Activated CD8-positive, alpha-beta memory T cell treated with anti-CD3 and anti-CD28 coated beads, Interleukin-2, amount 50 U/mL, for 1 hour (primary cell): ENCODE measurements around the gene CGN.
"Not testable (repeated sequence)": the region's sequence is repeated elsewhere in the genome, so short reads cannot be mapped to it uniquely, and the experiment has no call there.

Source experiments
- DNase-seq: peaks from one replicate; pipeline ENCODE4 v3.0.0-alpha.2; 2020; ENCODE audit errors: extremely low read depth

The CGN gene

DNA sequence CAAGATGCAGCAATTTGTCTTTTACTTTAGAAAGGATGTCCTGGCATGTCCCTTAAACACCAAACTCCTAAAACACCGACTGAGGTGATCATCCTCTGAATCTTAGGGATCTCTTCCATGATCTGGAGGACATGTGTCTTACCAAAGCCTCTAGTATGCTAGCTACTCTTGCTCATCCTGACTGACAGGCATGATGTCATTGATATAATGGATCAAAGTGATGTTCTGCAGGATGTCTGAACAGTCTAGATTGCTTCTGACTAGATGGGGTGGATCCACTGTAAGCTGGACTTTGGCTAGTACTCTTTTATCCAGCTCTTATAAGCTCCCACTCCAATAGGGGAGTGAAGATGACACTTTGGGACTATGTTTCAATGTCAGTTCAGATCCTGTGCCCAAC is 11.3 kb upstream of the CGN start:
- DNase-seq, result no peak

DNA sequence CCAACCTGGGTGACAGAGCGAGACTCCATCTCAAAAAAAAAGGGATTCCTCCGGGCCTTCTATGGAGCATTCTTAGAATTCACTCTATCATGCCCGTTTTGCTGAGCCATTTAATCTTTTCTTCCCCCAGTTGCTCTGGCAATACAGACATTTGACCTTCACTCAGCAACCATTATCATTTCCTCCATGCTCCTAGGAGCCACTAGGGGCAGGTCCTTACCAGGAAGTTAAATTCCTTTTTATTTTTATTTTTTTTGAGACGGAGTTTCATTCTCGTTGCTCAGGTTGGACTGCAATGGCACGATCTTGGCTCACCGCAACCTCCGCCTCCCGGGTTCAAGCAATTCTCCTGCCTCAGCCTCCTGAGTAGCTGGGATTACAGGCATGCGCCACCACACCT is 9.7 kb upstream of the CGN start:
- DNase-seq, result no peak

DNA sequence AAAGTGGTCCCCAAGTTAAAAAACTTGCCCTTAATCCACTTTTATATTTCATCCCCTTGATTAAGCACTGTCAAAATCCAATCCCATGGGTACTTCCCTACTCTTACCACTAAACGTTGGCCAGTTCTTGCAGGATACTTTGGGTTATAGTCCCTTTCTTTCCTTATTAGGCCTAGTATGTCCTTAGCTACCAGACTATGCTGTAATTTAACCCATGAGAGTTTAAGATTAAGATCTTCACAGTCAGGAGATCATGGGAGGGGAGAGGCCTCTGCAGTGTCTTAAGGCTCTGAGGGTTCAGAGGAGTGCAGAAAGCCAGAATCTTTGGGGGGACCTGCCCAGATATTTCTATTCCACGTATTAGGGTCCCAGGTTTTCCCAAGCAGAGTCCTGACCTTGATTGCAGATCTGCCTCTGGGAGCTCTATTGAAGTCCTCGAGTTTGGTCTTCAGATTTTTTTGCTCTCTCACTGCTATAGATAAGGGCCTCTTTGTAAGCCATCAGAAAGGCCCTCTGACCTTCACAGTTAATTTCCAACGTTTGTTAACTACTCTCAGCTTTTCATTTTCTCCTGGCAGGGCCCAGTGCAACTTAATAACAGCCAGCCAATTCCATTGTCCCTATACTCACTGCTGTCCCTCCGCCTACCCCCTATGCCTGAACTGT is 9.0 kb upstream of the CGN start:
- no peak for DNase-seq

DNA sequence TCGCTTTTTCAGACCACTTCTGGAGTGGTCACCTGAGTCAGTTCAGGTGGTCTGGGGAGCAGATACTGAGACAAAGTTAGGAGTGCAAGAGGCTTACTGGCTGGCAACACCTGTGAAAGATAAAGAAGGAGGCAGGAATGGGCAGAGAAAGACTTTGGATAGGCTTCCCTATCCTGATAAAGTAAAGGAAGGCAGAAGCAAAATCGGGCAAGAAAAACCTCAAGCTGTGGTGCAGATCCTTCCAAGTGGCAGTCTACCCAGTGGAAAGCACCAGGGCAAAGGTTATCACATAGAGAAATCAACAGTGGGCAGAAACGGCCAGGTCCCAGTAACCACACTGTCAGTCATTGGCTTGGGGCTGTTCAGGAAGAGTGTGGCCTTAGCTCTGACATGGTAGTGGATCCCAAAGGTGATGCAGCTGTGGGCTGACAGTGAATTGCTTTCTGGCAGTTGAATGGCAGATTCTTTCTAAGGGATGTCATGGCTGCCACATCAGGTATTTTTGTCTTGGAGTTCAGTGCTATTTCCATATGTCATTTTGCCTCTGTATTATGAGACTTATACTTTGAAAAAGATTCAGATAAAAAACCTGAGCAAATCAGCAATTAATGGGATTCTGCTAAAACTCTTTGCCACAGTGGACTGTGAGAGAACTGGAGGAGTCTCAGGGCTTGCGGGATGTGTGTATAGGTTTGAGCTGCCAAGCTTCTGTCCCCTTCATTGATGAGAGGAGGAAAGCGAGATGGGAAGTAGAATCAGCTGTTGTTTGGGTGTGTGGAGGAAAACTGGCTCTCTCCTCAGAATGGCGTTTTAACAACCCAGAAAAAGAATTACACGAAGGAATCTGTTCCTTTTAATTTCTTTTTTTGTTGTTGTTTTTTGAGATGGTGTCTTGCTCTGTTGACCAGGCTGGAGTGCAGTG is 8.1 kb upstream of the CGN start:
- no peak for DNase-seq

DNA sequence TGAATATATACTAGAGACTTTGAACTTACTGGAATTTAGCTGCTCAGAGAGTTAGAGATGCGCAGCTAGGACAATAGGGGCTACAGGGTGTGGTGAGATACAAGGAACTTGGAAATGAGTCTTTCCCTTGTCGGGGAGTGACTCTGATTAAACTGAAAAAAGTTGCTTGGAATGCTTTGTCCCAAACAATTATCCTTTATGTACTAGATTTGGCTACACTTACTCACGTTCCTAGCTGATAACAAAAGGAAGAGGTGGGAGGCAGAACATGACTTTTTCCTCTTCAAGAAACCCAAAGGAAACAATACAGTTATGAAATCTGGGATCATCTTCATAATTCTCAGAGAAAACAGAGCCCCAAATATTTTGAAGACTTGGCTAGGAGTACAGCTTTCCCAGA is 6.9 kb upstream of the CGN start:
- no peak for DNase-seq

DNA sequence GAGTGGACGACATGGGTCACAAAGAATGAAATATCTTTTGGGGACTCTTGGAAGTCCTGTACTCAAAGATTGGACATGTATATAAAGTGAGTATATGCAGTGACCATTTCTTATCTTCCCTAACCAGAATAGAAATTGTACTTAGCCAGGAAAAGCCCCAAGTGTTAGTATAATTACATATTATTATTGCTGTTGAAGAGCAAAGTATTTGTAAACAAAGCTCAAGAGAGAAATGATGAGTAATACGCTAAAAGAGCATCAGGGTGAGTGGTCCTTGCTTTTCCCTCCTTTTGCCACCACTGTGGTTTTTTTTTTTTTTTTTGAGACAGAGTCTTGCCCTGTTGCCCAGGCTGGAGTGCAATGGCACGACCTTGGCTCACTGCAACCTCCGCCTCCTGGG is 6.4 kb upstream of the CGN start:
- no peak for DNase-seq

DNA sequence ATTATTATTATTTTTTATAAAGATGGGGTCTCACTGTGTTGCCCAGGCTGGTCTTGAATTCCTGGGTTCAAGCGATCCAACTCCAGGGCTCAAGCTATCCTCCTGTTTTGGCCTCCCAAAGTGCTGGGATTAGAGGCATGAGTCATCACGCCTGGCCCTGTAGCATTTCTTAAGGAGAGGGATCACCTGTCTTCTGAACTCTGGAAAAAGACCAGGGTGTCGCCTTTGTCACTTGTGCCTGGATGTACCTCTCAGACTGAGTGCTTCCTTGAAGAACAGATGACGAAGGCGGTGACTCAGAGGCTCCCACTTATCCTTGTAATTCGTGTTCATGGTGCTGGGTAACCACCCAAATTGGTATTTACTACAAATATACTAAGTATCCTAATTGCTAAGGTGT is 2.4 kb upstream of the CGN start:
- no peak for DNase-seq

DNA sequence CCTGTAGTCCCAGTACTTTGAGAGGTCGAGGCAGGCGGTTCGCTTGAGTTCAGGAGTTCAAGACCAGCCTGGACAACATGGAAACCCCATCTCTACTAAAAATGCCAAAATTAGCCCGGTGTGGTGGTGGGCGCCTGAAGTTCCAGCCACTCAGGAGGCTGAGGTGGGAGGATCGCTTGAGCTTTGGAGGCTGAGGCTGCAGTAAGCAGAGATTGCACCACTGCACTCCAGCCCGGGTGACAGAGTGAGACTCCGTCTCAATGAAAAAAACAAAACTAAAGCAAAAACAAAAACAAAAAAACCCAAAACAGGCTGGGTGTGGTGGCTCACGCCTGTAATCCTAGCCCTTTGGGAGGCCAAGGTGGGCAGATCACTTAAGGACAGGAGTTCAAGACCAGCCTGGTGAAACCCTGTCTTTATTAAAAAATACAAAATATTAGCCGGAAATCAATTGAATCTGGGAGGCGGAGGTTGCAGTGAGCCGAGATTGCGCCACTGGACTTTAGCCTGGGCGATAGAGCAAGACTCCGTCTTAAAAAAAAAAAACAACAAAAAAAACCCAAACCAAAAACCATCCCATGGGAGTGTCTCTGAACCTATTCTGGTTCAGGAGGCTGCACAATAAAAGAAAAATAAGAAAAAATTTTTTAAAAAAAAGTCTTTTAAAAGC is 1.7 kb upstream of the CGN start:
- DNase-seq, result no peak

DNA sequence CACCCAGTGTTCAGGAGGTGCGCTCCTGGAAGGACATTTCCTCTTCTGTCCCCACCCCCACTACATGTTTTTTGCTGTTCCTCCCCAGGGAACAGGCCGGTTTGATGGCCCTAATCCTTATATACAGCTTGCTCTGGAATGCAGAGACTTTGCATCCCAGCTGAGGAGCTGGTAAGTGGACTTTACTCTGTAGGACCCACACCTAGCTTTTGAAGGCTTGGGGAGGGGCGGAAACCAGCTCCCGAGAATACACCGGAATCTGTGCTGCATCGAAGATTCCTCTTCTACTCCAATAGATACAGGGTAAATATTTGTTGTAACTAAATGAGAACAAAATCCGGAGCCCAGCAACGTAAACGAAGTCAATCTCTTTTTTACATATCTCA is 1.2 kb upstream of the CGN start:
- no peak for DNase-seq

DNA sequence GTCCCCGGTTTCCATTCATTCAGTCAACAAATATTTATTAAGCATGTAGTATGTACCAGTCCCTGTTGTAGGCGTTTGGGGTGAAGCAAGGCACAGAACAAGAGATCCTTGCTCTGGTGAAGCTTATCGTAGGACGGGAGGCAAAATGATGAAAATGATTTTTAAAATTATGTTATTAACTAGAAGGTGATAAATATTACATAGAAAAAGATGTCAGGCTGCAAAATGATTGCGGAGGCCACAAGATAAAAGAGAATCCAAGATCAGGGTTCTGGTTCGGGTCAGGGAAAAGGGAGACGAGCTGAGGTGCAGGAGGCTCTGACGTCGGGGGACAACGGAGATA is 602 bp upstream of the CGN start:
- no peak for DNase-seq

DNA sequence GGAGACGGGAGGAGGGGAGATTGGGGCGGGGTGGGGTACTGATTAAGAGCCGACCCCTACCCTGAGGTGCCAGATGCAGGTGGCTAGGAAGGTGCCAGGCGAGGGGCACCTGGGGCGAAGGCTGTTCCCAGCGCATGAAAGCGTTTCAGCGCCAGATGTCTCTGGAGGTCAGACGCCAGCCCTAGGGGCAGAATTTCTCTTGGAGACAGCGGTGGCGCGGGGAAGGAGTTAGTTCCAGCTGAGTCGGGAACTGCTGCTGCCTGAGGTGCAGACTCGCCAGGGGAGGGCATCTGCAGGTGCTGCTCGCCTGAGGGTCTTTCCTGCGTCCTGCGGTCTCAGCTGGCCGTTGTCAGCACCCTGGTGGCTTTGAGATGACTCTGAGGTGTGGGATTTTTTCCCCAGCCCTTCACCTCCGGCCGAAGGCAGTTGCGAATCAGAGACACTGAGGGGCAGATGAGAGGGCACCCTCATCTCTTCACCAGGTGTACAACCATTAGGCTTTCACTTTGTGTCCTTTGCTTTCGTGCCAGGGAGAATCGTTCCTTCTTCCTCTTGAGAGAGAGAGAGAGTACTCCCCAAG is 539 bp downstream of the CGN start:
- DNase-seq, result no peak

DNA sequence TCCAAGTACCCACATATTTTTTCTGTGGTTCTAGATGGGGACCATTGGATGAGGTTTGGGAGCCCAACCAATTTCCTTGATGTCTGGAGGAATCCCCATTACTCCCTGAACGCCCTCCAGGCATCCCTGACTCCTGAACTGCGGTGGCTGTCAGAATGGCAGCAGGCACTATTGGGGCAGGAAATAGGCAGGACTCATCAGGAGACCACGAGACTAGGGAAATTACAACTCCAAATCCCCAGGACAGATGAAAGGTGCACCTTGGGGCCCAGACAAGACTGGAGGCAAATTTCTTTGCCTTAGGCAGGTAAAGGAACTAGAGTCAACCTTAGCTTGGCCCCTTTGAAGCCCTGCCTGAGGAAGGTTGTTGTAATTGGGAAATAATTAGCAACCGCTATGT is 1.1 kb downstream of the CGN start:
- DNase-seq, result no peak

DNA sequence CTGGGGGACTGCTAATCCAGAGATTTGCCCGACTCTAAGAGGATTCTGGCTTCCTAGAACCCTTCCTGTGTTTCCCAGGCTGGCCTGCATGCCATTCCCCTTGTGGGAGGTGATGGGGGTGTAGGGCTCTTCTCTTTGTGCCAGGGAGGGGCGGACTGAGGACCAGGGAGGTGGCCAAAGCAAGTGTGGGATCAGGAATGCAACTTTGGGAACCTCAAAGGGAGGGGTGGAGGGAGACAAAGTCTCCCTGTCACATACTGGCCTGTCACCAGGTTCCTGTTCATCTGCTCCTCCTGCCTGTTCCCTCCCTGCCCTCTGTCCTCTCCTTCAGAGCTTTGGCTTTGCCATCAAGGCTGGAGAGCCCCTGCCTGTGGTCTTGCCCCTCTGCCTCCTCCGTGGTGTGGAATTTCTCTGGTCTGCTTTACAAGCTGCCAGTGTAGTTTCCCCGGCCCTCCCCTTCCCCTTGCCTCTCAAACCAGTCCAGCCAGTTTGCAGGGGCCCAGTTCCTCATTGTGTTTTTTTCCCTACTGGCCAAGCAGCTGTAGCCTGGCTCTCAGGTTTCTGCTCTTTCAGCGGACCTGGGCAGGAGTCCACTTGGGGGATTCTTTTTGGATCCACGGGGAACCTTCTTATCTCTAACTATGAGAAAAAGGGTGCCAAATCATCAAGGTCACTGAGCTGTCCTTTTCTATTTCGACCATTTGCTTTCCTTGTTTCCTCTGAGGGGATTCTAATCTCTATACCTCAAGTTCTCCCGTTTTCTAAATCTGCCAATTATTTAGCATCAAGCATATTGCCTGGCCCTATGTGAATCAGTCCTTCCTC is 1.8 kb downstream of the CGN start:
- DNase-seq, result no peak

DNA sequence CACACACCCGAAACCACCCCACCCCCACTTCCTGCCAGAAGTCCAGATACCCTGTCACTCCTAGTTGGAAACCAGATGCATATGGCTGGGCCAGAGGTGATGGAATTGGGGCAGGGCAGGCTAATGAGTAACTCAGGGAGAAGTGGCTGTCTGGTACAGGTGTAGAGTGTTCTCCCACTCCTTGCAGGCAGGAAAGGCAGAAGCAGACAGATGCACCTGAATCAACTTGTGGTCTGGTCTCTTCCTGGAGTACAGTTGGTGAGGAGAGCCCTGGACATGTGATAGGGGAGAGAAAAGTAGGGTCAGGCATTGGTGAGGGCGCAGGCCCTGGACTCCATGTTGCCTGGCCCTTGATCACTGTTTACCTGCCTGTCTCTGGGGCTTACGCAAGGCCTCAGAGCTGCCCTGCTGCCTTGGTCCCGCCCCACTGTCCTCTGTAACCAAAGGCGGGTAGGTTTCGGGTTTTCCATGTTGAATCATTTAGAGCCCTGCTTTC is 2.5 kb downstream of the CGN start:
- no peak for DNase-seq

DNA sequence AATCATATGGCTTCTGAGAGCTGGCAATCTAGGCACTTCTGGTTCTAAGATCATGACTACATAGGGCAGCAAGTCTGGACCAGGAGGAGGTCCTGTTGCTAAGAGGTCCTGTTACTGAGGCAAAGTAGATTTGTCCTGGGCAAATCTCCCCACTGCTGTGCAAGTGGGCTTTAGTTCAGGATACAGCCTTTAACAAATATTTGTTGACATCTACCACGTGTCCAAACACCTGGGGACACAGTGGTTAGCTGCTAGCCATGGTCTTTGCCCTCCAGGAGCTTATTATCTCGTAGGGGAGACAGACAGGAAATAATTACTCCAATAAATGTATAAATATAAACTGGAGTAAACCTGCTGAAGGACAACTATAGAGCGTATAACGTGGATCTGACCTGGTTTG is 3.2 kb downstream of the CGN start:
- DNase-seq, result no peak

DNA sequence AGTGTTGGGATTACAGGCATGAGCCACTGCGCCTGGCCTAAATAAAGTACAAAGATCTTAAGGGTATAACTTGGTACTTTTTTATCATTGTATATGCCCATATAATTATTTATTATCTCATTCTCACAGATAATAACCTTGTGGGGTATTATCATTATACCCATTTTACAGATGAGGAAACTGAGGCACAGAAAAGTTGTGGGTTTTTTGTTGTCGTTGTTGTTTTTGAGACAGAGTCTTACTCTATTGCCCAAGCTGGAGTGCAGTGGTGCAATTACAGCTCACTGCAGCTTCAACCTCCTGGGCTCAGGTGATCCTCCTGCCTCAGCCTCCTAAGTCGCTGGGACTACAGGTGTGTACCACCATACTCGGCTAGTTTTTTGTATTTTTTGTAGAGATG is 4.1 kb downstream of the CGN start:
- no peak for DNase-seq

DNA sequence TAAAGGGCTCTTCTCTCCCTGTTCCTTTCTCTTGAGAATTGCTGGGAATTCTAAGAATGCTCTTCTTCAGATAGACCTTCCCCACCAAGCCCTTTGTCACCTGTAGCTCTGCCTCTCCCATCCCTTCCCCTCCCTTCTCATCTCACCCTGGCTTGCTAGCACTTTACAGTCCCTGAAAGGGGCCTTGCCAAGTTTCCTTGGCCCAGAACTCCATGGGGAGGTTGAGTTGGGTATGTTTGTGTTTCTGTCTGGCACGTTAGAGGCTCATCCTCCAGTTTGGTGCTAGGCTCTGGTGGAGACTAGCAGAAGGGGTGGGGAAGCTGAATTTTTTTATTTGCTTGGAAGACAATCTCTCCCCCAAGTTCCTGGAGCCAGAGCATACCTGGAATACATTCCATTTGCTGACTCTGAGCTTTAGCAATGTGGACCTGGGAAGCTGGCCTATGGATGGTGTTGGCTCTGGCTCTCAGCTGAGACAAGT is 4.9 kb downstream of the CGN start:
- no peak for DNase-seq

DNA sequence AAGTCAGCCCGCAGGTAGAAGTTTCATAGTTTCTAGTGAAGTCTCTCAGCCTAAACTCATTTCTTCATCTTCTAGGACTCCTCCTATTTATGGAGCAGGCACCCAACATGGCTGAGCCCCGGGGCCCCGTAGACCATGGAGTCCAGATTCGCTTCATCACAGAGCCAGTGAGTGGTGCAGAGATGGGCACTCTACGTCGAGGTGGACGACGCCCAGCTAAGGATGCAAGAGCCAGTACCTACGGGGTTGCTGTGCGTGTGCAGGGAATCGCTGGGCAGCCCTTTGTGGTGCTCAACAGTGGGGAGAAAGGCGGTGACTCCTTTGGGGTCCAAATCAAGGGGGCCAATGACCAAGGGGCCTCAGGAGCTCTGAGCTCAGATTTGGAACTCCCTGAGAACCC is 7.2 kb downstream of the CGN start:
- no peak for DNase-seq

DNA sequence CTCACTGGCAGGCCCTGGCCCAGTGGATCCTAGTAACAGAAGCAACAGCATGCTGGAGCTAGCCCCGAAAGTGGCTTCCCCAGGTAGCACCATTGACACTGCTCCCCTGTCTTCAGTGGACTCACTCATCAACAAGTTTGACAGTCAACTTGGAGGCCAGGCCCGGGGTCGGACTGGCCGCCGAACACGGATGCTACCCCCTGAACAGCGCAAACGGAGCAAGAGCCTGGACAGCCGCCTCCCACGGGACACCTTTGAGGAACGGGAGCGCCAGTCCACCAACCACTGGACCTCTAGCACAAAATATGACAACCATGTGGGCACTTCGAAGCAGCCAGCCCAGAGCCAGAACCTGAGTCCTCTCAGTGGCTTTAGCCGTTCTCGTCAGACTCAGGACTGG is 7.7 kb downstream of the CGN start:
- DNase-seq, result no peak

DNA sequence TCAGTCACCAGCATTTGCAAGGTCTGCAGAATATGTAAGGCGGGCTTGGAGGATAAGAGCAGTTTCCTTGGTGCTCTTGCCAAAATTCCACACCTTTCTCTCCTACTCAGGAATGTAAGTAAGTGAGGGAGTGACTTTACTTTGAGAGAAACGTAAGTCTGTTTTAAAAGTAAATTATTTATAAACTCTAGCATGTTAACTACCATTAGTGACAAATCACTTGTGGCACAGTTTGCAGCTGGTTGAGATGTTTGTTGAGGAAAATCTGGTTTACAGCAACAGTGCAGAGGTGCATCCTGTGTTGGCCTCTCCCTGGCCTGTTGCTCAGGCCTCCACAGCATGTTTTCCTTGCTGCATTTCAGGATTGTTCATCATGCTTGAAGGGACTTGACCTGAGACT is 8.5 kb downstream of the CGN start:
- DNase-seq, result no peak

DNA sequence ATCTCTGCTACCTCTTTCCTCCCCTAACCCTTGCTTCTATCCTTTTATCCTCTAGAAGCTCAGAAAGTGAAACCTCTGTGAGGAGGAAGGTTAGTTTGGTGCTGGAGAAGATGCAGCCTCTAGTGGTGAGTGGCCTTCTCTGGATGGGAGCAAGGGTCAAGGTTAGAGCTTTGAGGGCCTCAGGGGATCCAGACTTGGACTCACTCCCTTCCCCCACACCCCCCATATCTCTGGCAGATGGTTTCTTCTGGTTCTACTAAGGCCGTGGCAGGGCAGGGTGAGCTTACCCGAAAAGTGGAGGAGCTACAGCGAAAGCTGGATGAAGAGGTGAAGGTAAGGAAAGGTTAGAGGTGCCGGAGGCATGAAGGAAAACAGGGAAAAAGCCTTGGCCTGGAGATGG is 9.2 kb downstream of the CGN start:
- DNase-seq, result no peak

DNA sequence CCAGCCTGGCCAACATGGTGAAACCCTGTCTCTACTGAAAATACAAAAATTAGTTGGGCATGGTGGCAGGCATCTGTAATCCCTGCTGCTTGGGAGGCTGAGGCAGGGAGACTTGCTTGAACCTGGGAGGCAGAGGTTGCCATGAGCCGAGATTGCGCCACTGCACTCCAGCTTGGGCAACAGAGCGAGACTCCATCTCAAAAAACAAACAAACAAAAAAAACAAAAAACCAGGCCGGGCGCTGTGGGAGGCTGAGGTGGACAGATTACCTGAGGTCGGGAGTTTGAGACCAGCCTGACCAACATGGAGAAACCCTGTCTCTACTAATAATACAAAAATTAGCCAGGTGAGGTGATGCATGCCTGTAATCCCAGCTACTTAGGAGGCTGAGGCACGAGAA is 11.2 kb downstream of the CGN start:
- not testable (repeated sequence) for DNase-seq
